Pancreas (tissue), 10 donors: Measurements from ENCODE around the gene MVD. TPM values are rescaled to one million over a fixed set of nuclear protein-coding genes. Genes with fewer than 3 reads are reported as not detected.
"Not testable (repeated sequence)": the region's sequence is repeated elsewhere in the genome, so short reads cannot be mapped to it uniquely, and the experiment has no call there.

Experiments
- ATAC-seq, 4 donors: fragments of 200-7000 bp; cut with Tn5 transposase; one replicate each; pipeline versions ENCODE4 v1.8.0 to v1.9.1; 2020; ENCODE audit warnings: mild to moderate bottlenecking in 4 of 4, moderate library complexity in 4 of 4
- DNase-seq, 6 donors: peaks; one replicate each; pipeline ENCODE4 v3.0.0-alpha.2; 2020
- FAIRE-seq: peaks from 2 replicates; lab custom pipeline; 2012; peaks lifted over from hg19 to GRCh38; lab: Jason Lieb, UNC
- H3K27ac ChIP-seq, 4 donors: fragments of 200-600 bp; sonication (generic); 1 replicate in 3 of 4; 2 replicates in 1 of 4; pipeline versions ENCODE4 v1.5.0 to v1.8.0; 2020
- H3K27me3 ChIP-seq, 4 donors: fragments of 200-600 bp; one replicate each; pipeline ENCODE4 v1.8.0; 2021
- H3K36me3 ChIP-seq, 3 donors: fragments of 200-600 bp; sonication (generic) in 1 of 3; one replicate each; pipeline versions ENCODE4 v1.5.0 to v1.8.0; 2020 to 2021
- H3K4me1 ChIP-seq, 3 donors: fragments of 200-600 bp; one replicate each; pipeline ENCODE4 v1.8.0; 2021
- H3K4me3 ChIP-seq, 4 donors: fragments of 200-600 bp; sonication (generic) in 2 of 4; one replicate each; pipeline versions ENCODE4 v1.5.0 to v1.8.0; 2020 to 2021
- H3K9me3 ChIP-seq, 4 donors: fragments of 200-600 bp; one replicate each; pipeline ENCODE4 v1.8.0; 2021
- CTCF ChIP-seq, 4 donors: fragments of 200-600 bp; sonication (generic) in 3 of 4; IDR thresholded peaks; one replicate each; pipeline versions ENCODE4 v1.5.0 to v1.8.0; 2021; ENCODE audit warnings: antibody characterized with exemption in 4 of 4
- WGBS, 2 donors: extraction: QIAGEN DNeasy Blood & Tissue Kit; methylation state at CpG; one replicate each; pipeline ENCODE4 v1.1.7; 2013; 5-methylcytosine and 5-hydroxymethylcytosine counted together
- intact Hi-C, 3 donors: fragments of 100-400 bp; cut with DNase I; formaldehyde crosslinking; loops; one replicate each; pipeline versions ENCODE4 v1.11.1 to v1.14.2; 2022
- polyA plus RNA-seq, 2 donors: library from polyadenylated mRNA; stranded (reverse); fragments of 200-250 nt; gene quantifications; one replicate each; pipeline ENCODE4 v1.2.3, GENCODE V29; 2013
- total RNA-seq, 6 donors: library from RNA; stranded (reverse); fragmentation: NEBNext Ultra II Directional in 4 of 6; extraction: Animal tissue kit (Norgen Biotek cat#: 25700) in 4 of 6; gene quantifications; one replicate each; pipeline versions ENCODE4 v1.2.1 to v1.2.4, GENCODE V29; 2021 to 2023
- donor health status: healthy with polysubstance abuse.
- donor health status: DM: no; HTN: no; CAD: no; lungs with moderate emphysema.
- donor health status: DM: no; HTN: no; CAD: no.
- donor health status: control.
- donor health status: control.
- donor health status: Bipolar disorder and iron deficiency.
- donor health status: DM: yes; HTN: yes; CAD: no.
- donor health status: DM: no; HTN: no; CAD: no.
- donor health status: DM: no; HTN: no; CAD: no.
- donor health status: DM: yes; HTN: yes; CAD: no.

Gene MVD
- total and polyA plus RNA-seq, 8 donors: 12.7 to 46.6 (median 17.5) TPM

GRCh38 chr16:88613911-88614817 lies 48.7 kb downstream of the MVD start:
- Histone ChIP-seq H3K4me1 (peaks cover 26 to 44% (median 34%) of the 10 kb centered on the region in 3 donors), H3K36me3 (peaks cover 0 to 14% (median 0%) of the 10 kb centered on the region in 3 donors), H3K27ac (no peak overlapping the region), H3K9me3 (no peaks in the 10 kb centered on the region), H3K27me3 (no peaks in the 10 kb centered on the region), H3K4me3 (no peak overlapping the region)
- DNase-seq (no peak), FAIRE-seq (no peak), ATAC-seq (peak in 1 of 4 donors; percentile 19)
- WGBS, 2 donors: 48 to 66% methylated on average over 19 of the region's 19 CpGs
- TF ChIP-seq CTCF (IDR thresholded peaks at IDR 0.05): no peak
- intact Hi-C loops: no loop called here

- no peak overlapping the region for H3K27ac ChIP-seq
- no peak for FAIRE-seq
- peaks cover 26 to 38% (median 27%) of the 10 kb centered on the region in 3 donors for H3K4me1 ChIP-seq
- TF ChIP-seq CTCF (IDR thresholded peaks at IDR 0.05): no peak
- WGBS, 2 donors: 87 to 92% methylated on average over 10 of the region's 10 CpGs
- ATAC-seq: no peak
- H3K27me3 ChIP-seq: no peaks in the 10 kb centered on the region
- no peaks in the 10 kb centered on the region for H3K9me3 ChIP-seq
- DNase-seq: no peak
- no peak overlapping the region for H3K4me3 ChIP-seq
- intact Hi-C loops: no loop called here
- peaks cover 0 to 15% (median 0%) of the 10 kb centered on the region in 3 donors for H3K36me3 ChIP-seq
Observed at GRCh38 chr16:88613293-88613692, 49.6 kb downstream of the MVD start.

GRCh38 chr16:88610909-88611812 lies 51.7 kb downstream of the MVD start:
- Histone ChIP-seq H3K27me3 (no peaks in the 10 kb centered on the region), H3K36me3 (peaks cover 0 to 26% (median 0%) of the 10 kb centered on the region in 3 donors), H3K4me1 (peaks cover 9 to 19% (median 10%) of the 10 kb centered on the region in 3 donors), H3K9me3 (no peaks in the 10 kb centered on the region), H3K4me3 (no peak overlapping the region), H3K27ac (no peak overlapping the region)
- DNase-seq (no peak), ATAC-seq (no peak), FAIRE-seq (no peak)
- TF ChIP-seq CTCF (IDR thresholded peaks at IDR 0.05): no peak
- intact Hi-C loops: no loop called here
- 75 to 91% methylated on average over 38 to 49 of the region's 49 CpGs for WGBS, 2 donors

- no peak for FAIRE-seq
- no peak for TF ChIP-seq CTCF (IDR thresholded peaks at IDR 0.05)
- no peak overlapping the region for H3K4me3 ChIP-seq
- H3K4me1 ChIP-seq: peaks cover 0 to 9% (median 0%) of the 10 kb centered on the region in 3 donors
- H3K27ac ChIP-seq: no peak overlapping the region
- peaks cover 0 to 28% (median 0%) of the 10 kb centered on the region in 3 donors for H3K36me3 ChIP-seq
- no peak for DNase-seq
- intact Hi-C loops: no loop called here
- WGBS, 2 donors: 88 to 91% methylated on average over 6 of the region's 6 CpGs
- H3K9me3 ChIP-seq: no peaks in the 10 kb centered on the region
- H3K27me3 ChIP-seq: no peaks in the 10 kb centered on the region
- no peak for ATAC-seq
Observed at GRCh38 chr16:88610080-88610479, 52.8 kb downstream of the MVD start.

- ATAC-seq, H3K27me3 ChIP-seq, DNase-seq, intact Hi-C loops, H3K27ac ChIP-seq, FAIRE-seq, H3K4me3 ChIP-seq, H3K4me1 ChIP-seq, H3K9me3 ChIP-seq: not testable (repeated sequence)
- peaks cover 0 to 28% (median 0%) of the 10 kb centered on the region in 3 donors for H3K36me3 ChIP-seq
- 92 to 98% methylated on average over 8 of the region's 8 CpGs for WGBS, 2 donors
Observed at GRCh38 chr16:88609426-88609825, 53.5 kb downstream of the MVD start.
